ENCODE measurements around the gene CCDC57. TPM values are rescaled to one million over a fixed set of nuclear protein-coding genes. Genes with fewer than 3 reads are reported as not detected.

CCDC57 gene
- total RNA-seq, 2 donors from 2014 or later, result 5.1 to 7.4 TPM

DNA sequence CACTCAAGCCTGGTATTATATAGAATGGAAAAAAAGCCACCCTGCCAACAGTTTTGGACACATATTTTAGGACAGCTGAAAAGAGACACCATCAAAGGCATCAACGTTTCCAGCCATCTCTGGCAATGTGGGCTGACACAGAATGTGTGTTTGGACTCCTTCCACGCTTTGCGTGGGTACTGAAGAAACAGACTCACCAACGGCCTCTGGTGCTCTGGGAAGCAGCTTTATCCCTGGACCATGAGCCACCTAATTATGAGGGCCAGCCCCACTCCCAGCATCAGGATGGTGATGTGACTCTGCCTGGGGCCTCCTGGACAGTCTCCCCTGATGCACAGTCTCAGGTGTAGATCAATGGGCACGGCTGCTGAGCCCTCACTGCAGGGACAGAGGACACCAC lies 27.9 kb downstream of the CCDC57 start:
- no peak overlapping the region for H3K4me3 ChIP-seq
- TF ChIP-seq, protein P1, sequence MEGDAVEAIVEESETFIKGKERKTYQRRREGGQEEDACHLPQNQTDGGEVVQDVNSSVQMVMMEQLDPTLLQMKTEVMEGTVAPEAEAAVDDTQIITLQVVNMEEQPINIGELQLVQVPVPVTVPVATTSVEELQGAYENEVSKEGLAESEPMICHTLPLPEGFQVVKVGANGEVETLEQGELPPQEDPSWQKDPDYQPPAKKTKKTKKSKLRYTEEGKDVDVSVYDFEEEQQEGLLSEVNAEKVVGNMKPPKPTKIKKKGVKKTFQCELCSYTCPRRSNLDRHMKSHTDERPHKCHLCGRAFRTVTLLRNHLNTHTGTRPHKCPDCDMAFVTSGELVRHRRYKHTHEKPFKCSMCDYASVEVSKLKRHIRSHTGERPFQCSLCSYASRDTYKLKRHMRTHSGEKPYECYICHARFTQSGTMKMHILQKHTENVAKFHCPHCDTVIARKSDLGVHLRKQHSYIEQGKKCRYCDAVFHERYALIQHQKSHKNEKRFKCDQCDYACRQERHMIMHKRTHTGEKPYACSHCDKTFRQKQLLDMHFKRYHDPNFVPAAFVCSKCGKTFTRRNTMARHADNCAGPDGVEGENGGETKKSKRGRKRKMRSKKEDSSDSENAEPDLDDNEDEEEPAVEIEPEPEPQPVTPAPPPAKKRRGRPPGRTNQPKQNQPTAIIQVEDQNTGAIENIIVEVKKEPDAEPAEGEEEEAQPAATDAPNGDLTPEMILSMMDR (IDR thresholded peaks at IDR 0.05), result no peak
- H3K9me3 ChIP-seq, result no peaks in the 10 kb centered on the region
- no peaks in the 10 kb centered on the region for H3K27me3 ChIP-seq
- no peaks in the 10 kb centered on the region for H3K4me1 ChIP-seq
- H3K36me3 ChIP-seq, result peaks cover 12% of the 10 kb centered on the region
- DNase-seq (ENCODE audit: low spot score), result no peak
- no peak overlapping the region for H3K27ac ChIP-seq

DNA sequence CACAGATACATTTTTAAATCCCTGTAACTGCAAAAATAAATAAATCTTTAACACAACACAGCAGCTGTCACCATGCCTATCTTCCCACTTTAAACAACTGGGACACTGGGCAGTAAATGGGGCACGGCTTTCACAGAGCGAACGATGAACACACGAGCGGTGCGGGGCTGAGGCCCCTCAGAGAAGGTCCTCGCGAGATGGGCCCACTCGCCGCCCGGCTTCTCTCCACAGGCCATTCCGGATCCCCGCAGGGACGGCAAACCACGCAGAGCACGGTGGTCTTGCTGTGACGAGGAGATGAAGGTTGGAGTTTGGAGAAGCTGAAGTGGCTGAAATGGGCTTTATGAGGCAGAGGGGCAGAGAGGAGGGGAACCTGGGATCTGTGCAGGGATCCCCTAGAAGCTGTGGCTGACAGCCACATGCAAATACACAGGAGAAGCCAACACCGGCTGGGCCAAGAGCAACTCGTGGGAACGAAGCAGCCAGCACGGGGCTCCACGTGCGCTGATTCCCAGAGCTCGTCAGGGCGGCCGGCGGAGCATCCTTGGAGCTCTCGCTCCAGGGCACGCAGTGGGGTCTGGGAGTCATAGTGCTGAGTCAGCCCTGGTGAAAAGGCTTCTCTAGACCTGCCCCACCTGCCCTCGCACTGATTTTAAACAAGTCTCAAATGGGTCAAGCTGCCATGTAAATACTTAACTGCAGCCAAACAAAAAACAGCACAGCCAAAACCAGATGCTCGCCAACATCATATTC lies 31.7 kb downstream of the CCDC57 start:
- Histone ChIP-seq H3K27ac (no peak overlapping the region), H3K36me3 (peaks cover 12% of the 10 kb centered on the region), H3K4me3 (no peak overlapping the region), H3K27me3 (no peaks in the 10 kb centered on the region), H3K4me1 (no peaks in the 10 kb centered on the region), H3K9me3 (no peaks in the 10 kb centered on the region)
- no peak for DNase-seq (ENCODE audit: low spot score)
- TF ChIP-seq, protein P1 (IDR thresholded peaks at IDR 0.05), result no peak

DNA sequence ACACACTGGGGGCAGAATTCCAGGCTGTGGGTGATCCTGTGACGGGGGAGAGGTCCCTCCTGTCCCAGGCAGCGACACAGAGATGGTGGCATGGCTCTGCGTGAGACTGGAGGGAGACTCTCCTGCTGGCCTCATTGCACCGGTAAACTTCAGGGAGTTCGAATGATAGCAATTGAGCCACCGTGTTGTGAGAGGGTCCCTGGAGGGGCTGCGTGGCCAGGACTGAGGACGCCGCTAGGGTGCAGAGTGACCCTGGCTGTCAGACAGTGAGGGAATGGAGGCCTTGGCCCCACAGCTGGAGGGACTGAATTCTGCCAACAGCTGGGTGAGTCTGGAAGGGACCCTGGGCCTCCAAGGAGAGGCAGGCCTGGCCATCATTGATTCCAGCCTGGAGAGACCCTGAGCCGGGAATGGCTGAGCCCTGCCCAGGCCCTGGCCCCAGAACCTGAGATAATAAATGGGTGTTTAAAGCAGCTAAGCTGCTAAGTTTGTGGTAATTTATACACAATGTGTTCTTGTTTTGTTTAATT lies 32.6 kb downstream of the CCDC57 start:
- Histone ChIP-seq H3K4me3 (no peak overlapping the region), H3K36me3 (peaks cover 10% of the 10 kb centered on the region), H3K9me3 (no peaks in the 10 kb centered on the region), H3K27ac (no peak overlapping the region), H3K4me1 (no peaks in the 10 kb centered on the region), H3K27me3 (no peaks in the 10 kb centered on the region)
- no peak for DNase-seq (ENCODE audit: low spot score)
- TF ChIP-seq, protein P1 (IDR thresholded peaks at IDR 0.05), result no peak

DNA sequence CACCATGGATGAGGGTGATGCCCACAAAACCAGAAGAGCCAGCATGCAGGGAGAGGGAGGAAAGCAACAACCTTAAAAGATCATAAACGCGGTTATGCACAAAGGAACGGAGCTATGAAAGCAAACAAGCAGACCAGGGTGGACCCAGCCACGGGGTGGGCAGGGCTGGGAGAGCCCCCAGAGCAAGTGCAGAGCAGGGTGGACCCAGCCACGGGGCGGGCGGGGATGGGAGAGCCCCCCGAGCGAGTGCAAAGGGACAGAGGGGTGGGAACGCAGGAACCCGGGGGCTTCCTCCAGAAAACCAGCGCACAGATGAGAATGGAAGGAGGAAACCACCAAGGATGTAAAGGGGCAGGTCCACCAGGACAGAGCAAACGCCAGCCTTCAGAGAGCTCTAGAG lies 33.2 kb downstream of the CCDC57 start:
- no peak overlapping the region for H3K27ac ChIP-seq
- H3K27me3 ChIP-seq, result no peaks in the 10 kb centered on the region
- H3K4me1 ChIP-seq, result no peaks in the 10 kb centered on the region
- TF ChIP-seq, protein P1 (IDR thresholded peaks at IDR 0.05), result no peak
- H3K4me3 ChIP-seq, result no peak overlapping the region
- peaks cover 4% of the 10 kb centered on the region for H3K36me3 ChIP-seq
- no peaks in the 10 kb centered on the region for H3K9me3 ChIP-seq
- DNase-seq (ENCODE audit: low spot score), result no peak

DNA sequence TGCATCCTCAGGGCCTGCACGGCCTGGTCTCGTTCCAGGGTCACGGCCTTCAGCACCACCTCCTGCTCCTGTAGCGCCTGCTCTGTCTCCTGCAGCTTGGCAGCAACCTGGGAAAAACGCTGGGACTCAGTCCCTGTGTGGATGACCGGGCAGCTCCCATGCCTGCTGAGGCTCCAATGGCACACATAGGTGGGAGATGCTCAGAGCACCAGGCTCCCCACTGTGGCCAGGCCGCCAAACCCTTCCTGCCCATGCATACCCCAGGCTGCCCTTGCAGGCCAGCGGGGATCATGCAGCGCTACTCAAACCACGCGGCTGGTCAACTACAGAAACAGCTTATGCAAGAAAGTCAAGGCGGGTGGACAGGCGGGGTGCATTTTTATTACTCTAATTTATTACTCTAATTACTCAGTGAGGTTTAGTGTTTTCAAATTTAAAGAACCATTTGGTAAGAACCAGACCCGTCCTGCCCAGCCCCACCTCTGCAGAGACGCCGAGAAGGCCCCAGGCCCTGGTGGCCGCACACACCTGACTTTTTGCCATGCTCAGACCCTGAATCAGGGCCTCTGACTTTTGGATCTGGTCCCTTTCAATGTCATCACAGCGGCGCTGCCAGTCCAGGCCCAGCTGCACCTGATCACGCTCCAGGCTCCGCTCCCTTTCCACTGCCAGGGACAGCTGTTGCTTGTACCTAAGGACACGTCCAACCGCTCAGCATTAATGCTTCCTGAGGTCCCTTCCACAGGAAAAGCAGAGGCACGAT lies 34.0 kb downstream of the CCDC57 start:
- no peak for DNase-seq (ENCODE audit: low spot score)
- no peaks in the 10 kb centered on the region for H3K9me3 ChIP-seq
- no peak overlapping the region for H3K27ac ChIP-seq
- TF ChIP-seq, protein P1 (IDR thresholded peaks at IDR 0.05), result no peak
- no peak overlapping the region for H3K4me3 ChIP-seq
- H3K4me1 ChIP-seq, result no peaks in the 10 kb centered on the region
- H3K36me3 ChIP-seq, result no peaks in the 10 kb centered on the region
- H3K27me3 ChIP-seq, result no peaks in the 10 kb centered on the region

All from right atrium auricular region (tissue), 2 donors.